WTC11 (cell line): ENCODE measurements around the gene CORO6. TPM values are rescaled to one million over a fixed set of nuclear protein-coding genes. Genes with fewer than 3 reads are reported as not detected.

ENCODE experiments used
- AFF4 ChIP-seq: sonication (generic); formaldehyde crosslinking; IDR thresholded peaks from 2 replicates; pipeline ENCODE4 v1.8.1; 2023; ENCODE audit warnings: mild to moderate bottlenecking, missing genetic modification reagents, borderline replicate concordance
- E2F1 ChIP-seq: sonication (generic); formaldehyde crosslinking; IDR thresholded peaks from 2 replicates; pipeline ENCODE4 v1.8.0; 2022; ENCODE audit warnings: mild to moderate bottlenecking, missing genetic modification reagents
- EMX1 ChIP-seq: fragments of 250-450 bp; sonication (Bioruptor Pico); IDR thresholded peaks from 2 replicates; pipeline ENCODE4 v1.8.0; 2021; ENCODE audit warnings: mild to moderate bottlenecking
- ERG ChIP-seq: fragments of 250-450 bp; sonication (Bioruptor Pico); IDR thresholded peaks from 2 replicates; pipeline ENCODE4 v1.8.0; 2021; ENCODE audit warnings: mild to moderate bottlenecking
- ESRRA ChIP-seq: sonication (generic); formaldehyde crosslinking; IDR thresholded peaks from 2 replicates; pipeline ENCODE4 v1.8.1; 2022; ENCODE audit warnings: mild to moderate bottlenecking, missing genetic modification reagents, borderline replicate concordance
- ETV6 ChIP-seq: sonication (generic); formaldehyde crosslinking; IDR thresholded peaks from 2 replicates; pipeline ENCODE4 v1.8.1; 2022; ENCODE audit warnings: mild to moderate bottlenecking, missing genetic modification reagents
- FOXK1 ChIP-seq: sonication (generic); formaldehyde crosslinking; IDR thresholded peaks from 2 replicates; pipeline ENCODE4 v1.8.0; 2022; ENCODE audit warnings: mild to moderate bottlenecking, moderate library complexity, missing genetic modification reagents
- FOXP4 ChIP-seq: sonication (generic); formaldehyde crosslinking; IDR thresholded peaks from 2 replicates; pipeline ENCODE4 v1.8.0; 2022; ENCODE audit warnings: mild to moderate bottlenecking, missing genetic modification reagents
- NR2C2 ChIP-seq: sonication (generic); formaldehyde crosslinking; IDR thresholded peaks from 2 replicates; pipeline ENCODE4 v1.8.0; 2022; ENCODE audit warnings: mild to moderate bottlenecking, missing genetic modification reagents
- PRRX2 ChIP-seq: fragments of 250-450 bp; sonication (Bioruptor Pico); IDR thresholded peaks from 2 replicates; pipeline ENCODE4 v1.8.0; 2021; ENCODE audit warnings: mild to moderate bottlenecking
- SMAD3 ChIP-seq: sonication (generic); formaldehyde crosslinking; IDR thresholded peaks from 2 replicates; pipeline ENCODE4 v1.8.0; 2022; ENCODE audit warnings: missing genetic modification reagents, mild to moderate bottlenecking, borderline replicate concordance
- STAT6 ChIP-seq: sonication (generic); formaldehyde crosslinking; conservative IDR thresholded peaks from 2 replicates; pipeline ENCODE4 v1.8.1; 2023; ENCODE audit warnings: mild to moderate bottlenecking, low read depth, missing genetic modification reagents, moderate library complexity
- TEAD1 ChIP-seq: sonication (generic); formaldehyde crosslinking; IDR thresholded peaks from 2 replicates; pipeline ENCODE4 v1.8.0; 2022; ENCODE audit warnings: mild to moderate bottlenecking, missing genetic modification reagents
- USF2 ChIP-seq: sonication (generic); formaldehyde crosslinking; IDR thresholded peaks from 2 replicates; pipeline ENCODE4 v1.8.1; 2023; ENCODE audit warnings: mild to moderate bottlenecking, missing genetic modification reagents, moderate library complexity
- ZBTB43 ChIP-seq: sonication (generic); formaldehyde crosslinking; IDR thresholded peaks from 2 replicates; pipeline ENCODE4 v1.8.1; 2023; ENCODE audit warnings: mild to moderate bottlenecking, missing genetic modification reagents
- ZMAT4 ChIP-seq: fragments of 250-450 bp; sonication (Bioruptor Pico); IDR thresholded peaks from 2 replicates; pipeline ENCODE4 v1.9.0; 2021; ENCODE audit warnings: mild to moderate bottlenecking
- ZNF281 ChIP-seq: sonication (generic); formaldehyde crosslinking; IDR thresholded peaks from 2 replicates; pipeline ENCODE4 v1.8.0; 2023; ENCODE audit warnings: mild to moderate bottlenecking, missing genetic modification reagents
- ZNF423 ChIP-seq: fragments of 250-450 bp; sonication (Bioruptor Pico); IDR thresholded peaks from 2 replicates; pipeline ENCODE4 v2.1.2; 2022; ENCODE audit warnings: mild to moderate bottlenecking, moderate library complexity
- ZNF512 ChIP-seq: sonication (generic); formaldehyde crosslinking; IDR thresholded peaks from 2 replicates; pipeline ENCODE4 v1.8.1; 2022; ENCODE audit warnings: missing genetic modification reagents, borderline replicate concordance
- total RNA-seq: library from RNA; stranded (reverse); gene quantifications from 3 replicates; pipeline ENCODE4 v1.2.3, GENCODE V29; 2021

Gene CORO6
- total RNA-seq, 1 experiment from 2014 or later = 8.9 TPM

- TF ChIP-seq ZMAT4 (CRISPR knock-in tag) = no peak
- no peak for TF ChIP-seq ZNF281
- TF ChIP-seq EMX1 (CRISPR knock-in tag) = no peak
- no peak for TF ChIP-seq ZNF512 (CRISPR knock-in tag)
- no peak for TF ChIP-seq USF2
- TF ChIP-seq PRRX2 (CRISPR knock-in tag) = no peak
- TF ChIP-seq AFF4 = no peak
- no peak for TF ChIP-seq ERG (CRISPR knock-in tag)
- TF ChIP-seq ETV6 (CRISPR knock-in tag) = no peak
- no peak for TF ChIP-seq NR2C2
- no peak for TF ChIP-seq ZBTB43 (CRISPR knock-in tag)
- 0 out of 2 replicates have a peak, but pooled peaks have one; percentile 48 for TF ChIP-seq FOXK1 (CRISPR knock-in tag)
- no peak for TF ChIP-seq SMAD3 (CRISPR knock-in tag)
- no peak for TF ChIP-seq ESRRA (CRISPR knock-in tag)
- TF ChIP-seq FOXP4 = peak; percentile 42; the same call in 1 of the 2 replicates
- TF ChIP-seq TEAD1 (CRISPR knock-in tag) = no peak
- no peak for TF ChIP-seq STAT6
- no peak for TF ChIP-seq E2F1 (CRISPR knock-in tag)
- TF ChIP-seq ZNF423 (CRISPR knock-in tag) = no peak
These were observed 56.9 kb downstream of the CORO6 start (continued) for GRCh38 chr17:29565643-29566472.
